ENCODE results near the gene KCNV2. TPM values are rescaled to one million over a fixed set of nuclear protein-coding genes. Genes with fewer than 3 reads are reported as not detected.

KCNV2 gene
- total RNA-seq, 6 donors from 2014 or later = not detected

GRCh38 chr9:2764353-2764752, 47.0 kb downstream of the KCNV2 start:
- Histone ChIP-seq H3K27ac (no peak overlapping the region), H3K36me3 (peaks cover 0 to 3% (median under 1%) of the 10 kb centered on the region in 4 donors), H3K27me3 (no peaks in the 10 kb centered on the region), H3K4me3 (no peak overlapping the region), H3K4me1 (no peaks in the 10 kb centered on the region), H3K9me3 (no peaks in the 10 kb centered on the region)
- 67 to 78% methylated on average over 4 of the region's 4 CpGs for WGBS, 2 donors
- ATAC-seq (ENCODE audit: low FRiP score in 2 of 2) = no peak
- TF ChIP-seq EP300 (IDR thresholded peaks at IDR 0.05) (no peak), POLR2AphosphoS5 (IDR thresholded peaks at IDR 0.05) (no peak), POLR2A (IDR thresholded peaks at IDR 0.05) (no peak)
- TF ChIP-seq, protein P1, sequence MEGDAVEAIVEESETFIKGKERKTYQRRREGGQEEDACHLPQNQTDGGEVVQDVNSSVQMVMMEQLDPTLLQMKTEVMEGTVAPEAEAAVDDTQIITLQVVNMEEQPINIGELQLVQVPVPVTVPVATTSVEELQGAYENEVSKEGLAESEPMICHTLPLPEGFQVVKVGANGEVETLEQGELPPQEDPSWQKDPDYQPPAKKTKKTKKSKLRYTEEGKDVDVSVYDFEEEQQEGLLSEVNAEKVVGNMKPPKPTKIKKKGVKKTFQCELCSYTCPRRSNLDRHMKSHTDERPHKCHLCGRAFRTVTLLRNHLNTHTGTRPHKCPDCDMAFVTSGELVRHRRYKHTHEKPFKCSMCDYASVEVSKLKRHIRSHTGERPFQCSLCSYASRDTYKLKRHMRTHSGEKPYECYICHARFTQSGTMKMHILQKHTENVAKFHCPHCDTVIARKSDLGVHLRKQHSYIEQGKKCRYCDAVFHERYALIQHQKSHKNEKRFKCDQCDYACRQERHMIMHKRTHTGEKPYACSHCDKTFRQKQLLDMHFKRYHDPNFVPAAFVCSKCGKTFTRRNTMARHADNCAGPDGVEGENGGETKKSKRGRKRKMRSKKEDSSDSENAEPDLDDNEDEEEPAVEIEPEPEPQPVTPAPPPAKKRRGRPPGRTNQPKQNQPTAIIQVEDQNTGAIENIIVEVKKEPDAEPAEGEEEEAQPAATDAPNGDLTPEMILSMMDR (IDR thresholded peaks at IDR 0.05) = no peak
- DNase-seq = no peak

GRCh38 chr9:2765250-2765880, 48.1 kb downstream of the KCNV2 start:
- peaks cover 0 to 8% (median 6%) of the 10 kb centered on the region in 4 donors for H3K36me3 ChIP-seq
- TF ChIP-seq EP300 (IDR thresholded peaks at IDR 0.05) (no peak), POLR2A (IDR thresholded peaks at IDR 0.05) (no peak), POLR2AphosphoS5 (IDR thresholded peaks at IDR 0.05) (no peak)
- TF ChIP-seq, protein P1 (IDR thresholded peaks at IDR 0.05) = no peak
- no peak overlapping the region for H3K27ac ChIP-seq
- H3K27me3 ChIP-seq = no peaks in the 10 kb centered on the region
- H3K9me3 ChIP-seq = no peaks in the 10 kb centered on the region
- no peaks in the 10 kb centered on the region for H3K4me1 ChIP-seq
- no peak for DNase-seq
- ATAC-seq (ENCODE audit: low FRiP score in 2 of 2) = no peak
- no peak overlapping the region for H3K4me3 ChIP-seq
- 55 to 57% methylated on average over 4 of the region's 4 CpGs for WGBS, 2 donors

- no peak for ATAC-seq (ENCODE audit: low FRiP score in 2 of 2)
- DNase-seq = no peak
- Histone ChIP-seq H3K27me3 (no peaks in the 10 kb centered on the region), H3K27ac (no peak overlapping the region), H3K4me1 (no peaks in the 10 kb centered on the region), H3K9me3 (peaks cover 0 to 3% (median under 1%) of the 10 kb centered on the region in 4 donors), H3K4me3 (no peak overlapping the region), H3K36me3 (peaks cover 0 to 20% (median 10%) of the 10 kb centered on the region in 4 donors)
- TF ChIP-seq POLR2A (IDR thresholded peaks at IDR 0.05) (no peak), EP300 (IDR thresholded peaks at IDR 0.05) (no peak), POLR2AphosphoS5 (IDR thresholded peaks at IDR 0.05) (no peak)
- TF ChIP-seq, protein P1 (IDR thresholded peaks at IDR 0.05) = no peak
- WGBS, 2 donors = 68 to 80% methylated on average over 7 of the region's 7 CpGs
These were observed 50.7 kb downstream of the KCNV2 start for GRCh38 chr9:2767800-2768677.

DNA sequence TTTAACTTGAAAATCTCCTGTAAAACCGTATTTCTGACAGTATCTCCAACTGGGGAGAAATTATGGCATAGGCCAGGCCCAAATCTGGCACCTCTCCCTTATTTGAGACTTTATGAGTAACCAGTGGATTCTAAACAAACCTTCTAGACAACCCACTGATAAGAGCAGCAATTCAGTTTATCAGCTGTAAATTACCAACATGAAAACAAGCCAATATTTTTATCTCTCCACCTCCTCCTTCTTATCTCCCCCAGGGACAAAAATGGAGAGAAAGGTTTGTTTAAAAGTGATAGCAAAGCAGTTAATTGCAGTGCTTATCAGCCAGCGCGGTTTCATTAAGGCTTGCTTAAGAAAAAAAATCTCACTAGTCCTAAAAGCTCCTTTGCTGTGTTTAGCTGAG, 53.8 kb downstream of the KCNV2 start:
- Histone ChIP-seq H3K27me3 (no peaks in the 10 kb centered on the region), H3K4me1 (no peaks in the 10 kb centered on the region), H3K9me3 (peaks cover 3 to 27% (median 19%) of the 10 kb centered on the region in 4 donors), H3K27ac (no peak overlapping the region), H3K36me3 (peaks cover 4 to 48% (median 33%) of the 10 kb centered on the region in 4 donors), H3K4me3 (no peak overlapping the region)
- 65 to 70% methylated on average over 3 of the region's 3 CpGs for WGBS, 2 donors
- TF ChIP-seq EP300 (IDR thresholded peaks at IDR 0.05) (no peak), POLR2AphosphoS5 (IDR thresholded peaks at IDR 0.05) (no peak), POLR2A (IDR thresholded peaks at IDR 0.05) (no peak)
- TF ChIP-seq, protein P1 (IDR thresholded peaks at IDR 0.05) = no peak
- DNase-seq (no peak), ATAC-seq (ENCODE audit: low FRiP score in 2 of 2) (no peak)

Data from upper lobe of left lung (tissue), 6 donors.